D721Med (cell line): ENCODE results near the gene CDH4.

Experiments used
- DNase-seq: peaks from one replicate; pipeline ENCODE4 v3.0.0; 2011; ENCODE audit warnings: low spot score; ENCODE audit not compliant: insufficient read length
- FAIRE-seq: peaks from 2 replicates; lab custom pipeline; 2011; peaks lifted over from hg19 to GRCh38; lab: Jason Lieb, UNC
- TF ChIP-seq, protein P1 (sequence below): IDR thresholded peaks from 2 replicates; pipeline ENCODE4 v1.5.1; 2012; ENCODE audit warnings: mild to moderate bottlenecking, control low read depth; ENCODE audit not compliant: insufficient read depth; ENCODE audit errors: missing control alignments

Gene CDH4

DNA sequence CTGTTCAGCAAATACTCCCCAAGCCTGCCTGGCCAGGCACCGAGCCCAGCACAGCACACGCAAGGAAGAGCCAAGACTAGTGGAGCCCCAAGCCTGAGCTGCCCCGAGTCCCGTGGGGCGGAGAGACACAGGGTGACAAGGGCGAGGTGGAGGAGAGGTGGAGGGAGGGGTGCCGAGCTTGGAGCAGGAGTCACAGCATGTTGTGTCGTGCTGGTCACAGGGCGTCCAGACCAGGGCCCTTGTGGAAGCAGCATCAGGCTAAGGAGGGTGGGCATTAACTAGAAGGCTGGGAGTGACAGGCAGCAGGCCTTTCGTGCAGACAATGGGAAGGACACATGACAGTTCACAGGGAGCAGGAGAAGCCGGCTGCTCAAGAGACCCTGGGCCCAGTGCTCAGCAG, 422.1 kb downstream of the CDH4 start:
- no peak for DNase-seq
- FAIRE-seq: no peak
- TF ChIP-seq, protein P1, sequence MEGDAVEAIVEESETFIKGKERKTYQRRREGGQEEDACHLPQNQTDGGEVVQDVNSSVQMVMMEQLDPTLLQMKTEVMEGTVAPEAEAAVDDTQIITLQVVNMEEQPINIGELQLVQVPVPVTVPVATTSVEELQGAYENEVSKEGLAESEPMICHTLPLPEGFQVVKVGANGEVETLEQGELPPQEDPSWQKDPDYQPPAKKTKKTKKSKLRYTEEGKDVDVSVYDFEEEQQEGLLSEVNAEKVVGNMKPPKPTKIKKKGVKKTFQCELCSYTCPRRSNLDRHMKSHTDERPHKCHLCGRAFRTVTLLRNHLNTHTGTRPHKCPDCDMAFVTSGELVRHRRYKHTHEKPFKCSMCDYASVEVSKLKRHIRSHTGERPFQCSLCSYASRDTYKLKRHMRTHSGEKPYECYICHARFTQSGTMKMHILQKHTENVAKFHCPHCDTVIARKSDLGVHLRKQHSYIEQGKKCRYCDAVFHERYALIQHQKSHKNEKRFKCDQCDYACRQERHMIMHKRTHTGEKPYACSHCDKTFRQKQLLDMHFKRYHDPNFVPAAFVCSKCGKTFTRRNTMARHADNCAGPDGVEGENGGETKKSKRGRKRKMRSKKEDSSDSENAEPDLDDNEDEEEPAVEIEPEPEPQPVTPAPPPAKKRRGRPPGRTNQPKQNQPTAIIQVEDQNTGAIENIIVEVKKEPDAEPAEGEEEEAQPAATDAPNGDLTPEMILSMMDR: no peak

DNA sequence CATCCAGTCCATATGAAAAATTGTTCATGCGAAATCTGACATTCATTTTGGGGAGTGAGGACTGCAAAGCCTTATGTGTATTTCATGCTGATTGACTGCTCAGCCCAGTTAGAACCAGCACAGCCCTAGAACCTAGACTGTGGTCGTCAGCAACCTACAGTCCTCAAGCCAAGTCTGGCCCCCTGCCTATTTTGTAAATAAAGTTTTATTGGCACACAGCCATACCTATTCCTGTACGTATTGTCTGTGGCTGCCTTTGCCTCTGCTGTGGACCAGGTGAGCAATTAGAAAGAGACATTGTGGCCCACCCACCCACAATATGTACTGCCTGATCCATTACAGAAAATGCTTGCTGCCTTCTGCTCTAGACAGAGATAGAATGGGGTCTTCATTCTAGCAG, 422.6 kb downstream of the CDH4 start:
- FAIRE-seq (no peak), DNase-seq (no peak)
- TF ChIP-seq, protein P1: no peak

DNA sequence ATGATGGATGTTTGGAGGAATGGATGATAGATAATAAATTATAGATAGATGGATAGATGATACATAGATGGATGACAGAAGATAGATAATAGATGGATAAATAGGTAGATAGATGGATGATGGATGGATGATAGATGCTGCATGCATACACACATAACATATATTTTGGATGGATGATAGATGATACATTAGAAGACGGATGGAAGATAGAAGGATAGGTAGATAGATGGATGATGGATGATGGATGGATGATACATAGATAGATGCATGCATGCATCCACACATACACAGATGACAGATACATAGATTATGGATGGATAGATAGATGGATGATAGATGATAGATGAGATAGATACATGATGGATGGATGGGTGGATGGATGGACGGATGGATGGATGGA, 425.9 kb downstream of the CDH4 start:
- TF ChIP-seq, protein P1: no peak
- DNase-seq: no peak
- FAIRE-seq: no peak

DNA sequence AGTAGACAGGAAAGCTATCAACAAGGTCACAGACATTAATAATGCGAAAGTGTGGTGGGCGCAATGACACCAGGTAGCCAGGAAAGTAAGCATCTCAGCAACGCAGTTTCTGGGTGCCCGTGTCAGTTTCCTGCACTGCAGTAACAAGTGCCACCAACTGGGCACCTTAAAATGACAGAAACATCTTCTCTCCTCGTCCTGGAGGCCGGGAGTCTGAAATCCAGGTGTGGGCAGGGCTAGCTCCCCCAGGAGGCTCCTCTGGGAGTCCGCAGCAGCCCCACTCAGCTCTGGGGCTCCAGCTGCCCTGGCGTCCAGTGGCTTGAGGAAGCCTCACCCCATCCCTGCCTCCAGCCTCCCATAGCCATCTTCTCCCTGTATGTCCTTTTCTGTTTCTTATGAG, 426.4 kb downstream of the CDH4 start:
- DNase-seq (no peak), FAIRE-seq (no peak)
- TF ChIP-seq, protein P1: no peak

DNA sequence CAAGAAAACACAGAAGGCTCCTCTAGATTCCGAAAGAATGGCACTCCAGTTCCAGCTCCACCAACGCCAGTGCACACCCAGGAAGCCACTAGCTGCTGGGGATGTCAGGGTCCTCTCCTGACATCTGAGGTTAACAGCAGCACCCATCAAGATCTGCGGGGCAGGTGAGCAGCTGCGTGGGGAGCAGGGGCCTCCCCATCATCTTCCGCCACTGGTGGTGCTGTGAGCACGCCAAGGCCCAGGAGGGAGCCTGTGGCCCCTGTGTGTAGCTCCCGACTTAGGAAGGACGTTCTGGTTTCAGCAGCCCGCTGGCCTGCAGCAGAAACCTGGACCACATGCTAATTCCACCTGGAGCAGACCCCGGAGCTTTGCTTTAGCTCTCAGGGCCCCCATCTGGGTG, 427.4 kb downstream of the CDH4 start:
- FAIRE-seq: no peak
- TF ChIP-seq, protein P1: no peak
- DNase-seq: no peak

DNA sequence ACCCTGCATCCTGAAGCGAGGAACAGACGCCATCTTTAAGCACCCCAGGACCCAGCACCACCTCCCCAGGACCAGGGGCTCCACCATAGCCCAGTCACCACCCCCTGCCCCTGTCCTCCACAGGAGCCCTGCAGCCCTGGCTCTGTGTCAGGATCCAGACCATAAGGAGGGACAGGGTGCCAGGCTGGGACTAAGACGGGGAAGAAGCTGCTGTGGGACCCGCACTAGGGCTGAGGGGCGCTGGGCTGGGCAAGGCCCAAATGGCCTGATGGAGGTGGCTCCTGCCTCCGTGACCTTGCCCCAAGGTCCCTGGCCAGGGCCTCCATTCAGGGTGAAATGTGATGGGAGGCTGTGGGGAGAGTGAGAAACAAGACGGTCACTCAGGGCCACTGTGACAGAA, 428.0 kb downstream of the CDH4 start:
- FAIRE-seq: no peak

More for the DNA sequence above, 428.0 kb downstream of the CDH4 start:
- no peak for DNase-seq
- TF ChIP-seq, protein P1: no peak
